ENCODE data around the gene ZBTB25.

Gene ZBTB25

DNA sequence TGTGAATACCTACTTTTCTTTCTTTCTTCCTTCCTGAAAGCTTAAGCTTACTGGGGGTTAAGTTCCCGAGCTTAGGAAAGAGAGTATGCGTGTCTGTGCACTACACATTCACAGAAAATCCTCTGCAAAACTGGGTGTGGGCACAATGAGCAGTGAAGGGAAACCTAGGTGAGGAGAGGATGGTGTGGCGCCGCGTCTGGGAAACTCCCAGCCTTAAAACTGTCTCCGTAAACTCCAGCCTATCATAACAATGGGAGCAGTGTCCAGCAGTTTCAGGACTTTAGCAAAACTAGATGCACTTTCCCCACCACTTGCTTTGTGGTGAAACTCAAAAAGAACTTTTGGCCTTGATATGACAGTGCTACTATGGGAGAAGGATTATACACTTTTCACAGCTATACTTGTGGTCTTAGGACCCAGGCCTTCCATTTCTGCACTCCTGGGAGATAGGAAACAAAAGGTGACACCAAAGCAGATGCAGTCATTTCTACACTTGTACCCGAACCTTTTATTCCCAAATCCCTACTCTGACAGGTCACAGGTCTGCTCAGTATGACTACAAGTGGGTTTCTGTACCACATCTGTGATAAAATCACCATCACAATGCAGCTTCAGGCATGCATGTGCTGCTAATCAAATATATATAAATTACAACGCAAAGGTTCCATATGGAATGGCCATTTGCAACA, 27.9 kb downstream of the ZBTB25 start:
- no peaks in the 10 kb centered on the region for H3K9me3 ChIP-seq (ENCODE audit: insufficient read depth, low read length, severe bottlenecking)
- H3K4me1 ChIP-seq (ENCODE audit: insufficient read depth, low read length) = no peaks in the 10 kb centered on the region
- H3K4me3 ChIP-seq (ENCODE audit: low read depth in 1 of 2, low read length in 2 of 2) = no peak overlapping the region
- no peaks in the 10 kb centered on the region for H3K79me2 ChIP-seq (ENCODE audit: insufficient read depth, low read length)
- peaks cover 9% of the 10 kb centered on the region; the same call in 1 of the 2 replicates for H3K36me3 ChIP-seq (ENCODE audit: insufficient read depth, low read length)
- TF ChIP-seq, protein P1, sequence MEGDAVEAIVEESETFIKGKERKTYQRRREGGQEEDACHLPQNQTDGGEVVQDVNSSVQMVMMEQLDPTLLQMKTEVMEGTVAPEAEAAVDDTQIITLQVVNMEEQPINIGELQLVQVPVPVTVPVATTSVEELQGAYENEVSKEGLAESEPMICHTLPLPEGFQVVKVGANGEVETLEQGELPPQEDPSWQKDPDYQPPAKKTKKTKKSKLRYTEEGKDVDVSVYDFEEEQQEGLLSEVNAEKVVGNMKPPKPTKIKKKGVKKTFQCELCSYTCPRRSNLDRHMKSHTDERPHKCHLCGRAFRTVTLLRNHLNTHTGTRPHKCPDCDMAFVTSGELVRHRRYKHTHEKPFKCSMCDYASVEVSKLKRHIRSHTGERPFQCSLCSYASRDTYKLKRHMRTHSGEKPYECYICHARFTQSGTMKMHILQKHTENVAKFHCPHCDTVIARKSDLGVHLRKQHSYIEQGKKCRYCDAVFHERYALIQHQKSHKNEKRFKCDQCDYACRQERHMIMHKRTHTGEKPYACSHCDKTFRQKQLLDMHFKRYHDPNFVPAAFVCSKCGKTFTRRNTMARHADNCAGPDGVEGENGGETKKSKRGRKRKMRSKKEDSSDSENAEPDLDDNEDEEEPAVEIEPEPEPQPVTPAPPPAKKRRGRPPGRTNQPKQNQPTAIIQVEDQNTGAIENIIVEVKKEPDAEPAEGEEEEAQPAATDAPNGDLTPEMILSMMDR (IDR thresholded peaks at IDR 0.05; ENCODE audit: borderline replicate concordance, extremely low read depth, low read length, poor library complexity, severe bottlenecking) = no peak
- TF ChIP-seq EZH2 (IDR thresholded peaks at IDR 0.05; ENCODE audit: borderline replicate concordance, low read depth, low read length, severe bottlenecking) = no peak
- H4K20me1 ChIP-seq (ENCODE audit: insufficient read depth, low read length) = peaks cover 2% of the 10 kb centered on the region; the same call in 1 of the 2 replicates
- no peak overlapping the region for H3K27ac ChIP-seq (ENCODE audit: low read length)
- no peaks in the 10 kb centered on the region for H3K27me3 ChIP-seq (ENCODE audit: insufficient read depth, low read length, poor library complexity)
- DNase-seq (no peak), ATAC-seq (ENCODE audit: insufficient read depth, low read depth) (no peak)
- no peak overlapping the region for H3K4me2 ChIP-seq (ENCODE audit: insufficient read depth, low read length)
- H2AFZ ChIP-seq (ENCODE audit: low read depth, low read length) = no peak overlapping the region
- no peak overlapping the region for H3K9ac ChIP-seq (ENCODE audit: low read depth, low read length)

DNA sequence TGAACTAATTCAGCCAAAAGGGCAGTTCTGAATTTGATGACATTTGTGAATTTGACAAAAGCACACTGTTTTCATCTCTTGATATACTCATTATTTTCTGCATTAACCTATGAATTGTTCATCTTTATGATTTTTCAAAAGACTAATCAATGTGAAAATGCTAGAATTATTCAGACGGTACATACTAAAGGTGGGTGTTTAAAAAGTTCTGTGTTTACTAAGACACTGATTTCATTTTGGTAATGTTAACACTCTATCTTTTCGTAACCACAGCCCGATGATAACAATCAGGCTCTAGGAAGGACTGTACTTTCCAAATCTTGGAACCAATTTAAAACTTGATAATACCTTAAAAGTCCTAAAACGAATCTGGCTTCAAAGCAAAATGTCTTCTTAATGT, 28.9 kb downstream of the ZBTB25 start:
- Histone ChIP-seq H3K4me2 (ENCODE audit: insufficient read depth, low read length) (no peak overlapping the region), H3K9me3 (ENCODE audit: insufficient read depth, low read length, severe bottlenecking) (no peaks in the 10 kb centered on the region), H3K27ac (ENCODE audit: low read length) (no peak overlapping the region), H3K27me3 (ENCODE audit: insufficient read depth, low read length, poor library complexity) (no peaks in the 10 kb centered on the region), H3K4me1 (ENCODE audit: insufficient read depth, low read length) (no peaks in the 10 kb centered on the region), H4K20me1 (ENCODE audit: insufficient read depth, low read length) (peaks cover 2% of the 10 kb centered on the region; the same call in 1 of the 2 replicates), H2AFZ (ENCODE audit: low read depth, low read length) (no peak overlapping the region), H3K36me3 (ENCODE audit: insufficient read depth, low read length) (peaks cover 9% of the 10 kb centered on the region; the same call in 1 of the 2 replicates), H3K9ac (ENCODE audit: low read depth, low read length) (no peak overlapping the region), H3K4me3 (ENCODE audit: low read depth in 1 of 2, low read length in 2 of 2) (no peak overlapping the region), H3K79me2 (ENCODE audit: insufficient read depth, low read length) (no peaks in the 10 kb centered on the region)
- TF ChIP-seq, protein P1 (IDR thresholded peaks at IDR 0.05; ENCODE audit: borderline replicate concordance, extremely low read depth, low read length, poor library complexity, severe bottlenecking) = no peak
- no peak for TF ChIP-seq EZH2 (IDR thresholded peaks at IDR 0.05; ENCODE audit: borderline replicate concordance, low read depth, low read length, severe bottlenecking)
- ATAC-seq (ENCODE audit: insufficient read depth, low read depth) (no peak), DNase-seq (no peak)

DNA sequence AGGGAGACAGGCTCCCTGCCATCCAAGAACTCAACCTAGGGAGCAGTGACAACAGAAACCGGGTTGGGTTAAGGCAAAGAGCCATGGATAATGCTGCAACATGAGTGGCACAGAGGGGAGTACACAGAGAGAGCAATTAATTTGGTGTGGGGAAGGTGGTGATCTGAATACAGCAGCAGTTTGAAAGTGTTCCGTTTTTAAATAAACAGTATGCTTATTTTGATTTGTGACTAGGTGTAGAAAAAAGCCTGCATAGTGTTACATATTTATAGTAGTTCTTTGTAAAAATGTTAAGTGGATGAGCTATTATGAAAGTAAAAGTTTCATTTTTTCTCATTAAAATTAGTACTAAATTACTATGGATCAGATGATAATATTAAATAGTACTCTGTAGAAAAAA, 29.6 kb downstream of the ZBTB25 start:
- ATAC-seq (ENCODE audit: insufficient read depth, low read depth) (no peak), DNase-seq (no peak)
- TF ChIP-seq EZH2 (IDR thresholded peaks at IDR 0.05; ENCODE audit: borderline replicate concordance, low read depth, low read length, severe bottlenecking) = no peak
- Histone ChIP-seq H3K4me2 (ENCODE audit: insufficient read depth, low read length) (no peak overlapping the region), H3K9ac (ENCODE audit: low read depth, low read length) (no peak overlapping the region), H3K4me3 (ENCODE audit: low read depth in 1 of 2, low read length in 2 of 2) (no peak overlapping the region), H3K27me3 (ENCODE audit: insufficient read depth, low read length, poor library complexity) (no peaks in the 10 kb centered on the region), H4K20me1 (ENCODE audit: insufficient read depth, low read length) (peaks cover 2% of the 10 kb centered on the region; the same call in 1 of the 2 replicates), H3K27ac (ENCODE audit: low read length) (no peak overlapping the region), H2AFZ (ENCODE audit: low read depth, low read length) (no peak overlapping the region), H3K9me3 (ENCODE audit: insufficient read depth, low read length, severe bottlenecking) (no peaks in the 10 kb centered on the region), H3K4me1 (ENCODE audit: insufficient read depth, low read length) (no peaks in the 10 kb centered on the region), H3K79me2 (ENCODE audit: insufficient read depth, low read length) (no peaks in the 10 kb centered on the region), H3K36me3 (ENCODE audit: insufficient read depth, low read length) (peaks cover 9% of the 10 kb centered on the region; the same call in 1 of the 2 replicates)

DNA sequence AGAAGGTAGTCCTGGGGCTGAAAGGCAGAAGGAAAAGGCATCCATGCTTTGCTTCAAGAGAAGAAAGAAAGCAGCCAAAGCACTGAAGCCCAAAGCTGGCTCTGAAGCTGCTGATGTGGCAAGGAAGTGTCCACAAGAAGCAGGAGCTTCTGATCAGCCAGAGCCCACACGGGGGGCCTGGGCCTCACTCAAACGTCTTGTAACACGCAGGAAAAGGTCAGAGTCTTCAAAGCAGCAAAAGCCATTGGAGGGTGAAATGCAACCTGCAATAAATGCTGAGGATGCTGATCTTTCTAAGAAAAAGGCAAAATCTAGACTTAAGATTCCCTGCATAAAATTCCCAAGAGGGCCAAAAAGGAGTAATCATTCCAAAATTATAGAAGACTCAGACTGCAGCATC, 35.2 kb downstream of the ZBTB25 start:
- ATAC-seq (ENCODE audit: insufficient read depth, low read depth) (no peak), DNase-seq (no peak)
- TF ChIP-seq, protein P1 (IDR thresholded peaks at IDR 0.05; ENCODE audit: borderline replicate concordance, extremely low read depth, low read length, poor library complexity, severe bottlenecking) = no peak
- TF ChIP-seq EZH2 (IDR thresholded peaks at IDR 0.05; ENCODE audit: borderline replicate concordance, low read depth, low read length, severe bottlenecking) = no peak
- Histone ChIP-seq H3K27me3 (ENCODE audit: insufficient read depth, low read length, poor library complexity) (no peaks in the 10 kb centered on the region), H2AFZ (ENCODE audit: low read depth, low read length) (no peak overlapping the region), H3K27ac (ENCODE audit: low read length) (no peak overlapping the region), H3K36me3 (ENCODE audit: insufficient read depth, low read length) (no peaks in the 10 kb centered on the region), H3K4me2 (ENCODE audit: insufficient read depth, low read length) (no peak overlapping the region), H3K79me2 (ENCODE audit: insufficient read depth, low read length) (peaks cover 5% of the 10 kb centered on the region; the same call in 1 of the 2 replicates), H3K9ac (ENCODE audit: low read depth, low read length) (no peak overlapping the region), H3K4me1 (ENCODE audit: insufficient read depth, low read length) (peaks cover 24% of the 10 kb centered on the region), H3K4me3 (ENCODE audit: low read depth in 1 of 2, low read length in 2 of 2) (no peak overlapping the region), H3K9me3 (ENCODE audit: insufficient read depth, low read length, severe bottlenecking) (no peaks in the 10 kb centered on the region), H4K20me1 (ENCODE audit: insufficient read depth, low read length) (peaks cover 13% of the 10 kb centered on the region)
